OCI-LY1 (cell line): ENCODE data around the gene PDE6B.

ENCODE experiments used
- H2AFZ ChIP-seq: fragments of 200-600 bp; sonication (generic), shearing (Covaris generic); 2 replicates; pipeline ENCODE4 v1.6.0; 2014; ENCODE audit warnings: antibody characterized with exemption, mild to moderate bottlenecking, low read length
- H3F3A ChIP-seq: fragments of 200-600 bp; sonication (generic), shearing (Covaris generic); 2 replicates; pipeline ENCODE4 v1.6.0; 2014; ENCODE audit warnings: mild to moderate bottlenecking, antibody characterized with exemption, low read length, moderate library complexity; ENCODE audit not compliant: insufficient read depth
- H3K27ac ChIP-seq: fragments of 200-600 bp; sonication (generic); 2 replicates; pipeline ENCODE4 v1.5.1; 2014; ENCODE audit warnings: low read length, mixed run types, mild to moderate bottlenecking, low read depth; ENCODE audit not compliant: poor library complexity, severe bottlenecking
- H3K27me3 ChIP-seq: fragments of 200-600 bp; sonication (generic); 2 replicates; pipeline ENCODE4 v1.6.0; 2014; ENCODE audit warnings: antibody characterized with exemption, mild to moderate bottlenecking, low read length, moderate library complexity; ENCODE audit not compliant: insufficient read depth
- H3K36me3 ChIP-seq: fragments of 200-600 bp; sonication (generic); 2 replicates; pipeline ENCODE4 v1.6.1; 2014; ENCODE audit warnings: mild to moderate bottlenecking, antibody characterized with exemption, low read length, moderate library complexity, mixed read lengths; ENCODE audit not compliant: insufficient read depth
- H3K4me1 ChIP-seq: fragments of 200-600 bp; sonication (generic); 2 replicates; pipeline ENCODE4 v1.5.1; 2014; ENCODE audit warnings: mild to moderate bottlenecking, low read length, moderate library complexity; ENCODE audit not compliant: insufficient read depth, severe bottlenecking
- H3K4me2 ChIP-seq: fragments of 200-600 bp; sonication (generic), shearing (Covaris generic); 2 replicates; pipeline ENCODE4 v1.6.1; 2014; ENCODE audit warnings: low read length
- H3K4me3 ChIP-seq: fragments of 200-600 bp; sonication (generic); 2 replicates; pipeline ENCODE4 v1.5.1; 2014; ENCODE audit warnings: low read length, low read depth, mild to moderate bottlenecking, mixed read lengths; ENCODE audit not compliant: poor library complexity, severe bottlenecking
- H3K79me2 ChIP-seq: fragments of 200-600 bp; shearing (Covaris generic); 2 replicates; pipeline ENCODE4 v1.6.1; 2016; ENCODE audit warnings: mixed run types, low read length, mixed read lengths; ENCODE audit not compliant: insufficient read depth
- H3K9ac ChIP-seq: fragments of 200-600 bp; sonication (generic), shearing (Covaris generic); 2 replicates; pipeline ENCODE4 v1.6.1; 2014; ENCODE audit warnings: mild to moderate bottlenecking, low read length, mixed read lengths
- H3K9me2 ChIP-seq: fragments of 200-600 bp; sonication (generic), shearing (Covaris generic); 2 replicates; pipeline ENCODE4 v1.6.1; 2014; ENCODE audit warnings: low read depth, mild to moderate bottlenecking, low read length, mixed read lengths
- H3K9me3 ChIP-seq: fragments of 200-600 bp; shearing (Covaris generic); 2 replicates; pipeline ENCODE4 v1.6.1; 2014; ENCODE audit warnings: low read length, mixed read lengths
- H4K20me1 ChIP-seq: fragments of 200-600 bp; sonication (generic), shearing (Covaris generic); 2 replicates; pipeline ENCODE4 v1.6.0; 2016; ENCODE audit warnings: mild to moderate bottlenecking, low read length; ENCODE audit not compliant: insufficient read depth
- EZH2 ChIP-seq: fragments of 200-600 bp; sonication (generic), shearing (Covaris generic); IDR thresholded peaks from 2 replicates; pipeline ENCODE4 v1.8.0; 2017; ENCODE audit warnings: borderline replicate concordance, mixed run types, mild to moderate bottlenecking, antibody characterized with exemption, low read length, moderate library complexity, mixed read lengths
- TF ChIP-seq, protein P1 (sequence below): fragments of 200-600 bp; sonication (generic), shearing (Covaris generic); IDR thresholded peaks from 2 replicates; pipeline ENCODE4 v1.5.1; 2017; ENCODE audit warnings: mild to moderate bottlenecking, antibody characterized with exemption, low read length, moderate library complexity, mixed read lengths

PDE6B gene

DNA sequence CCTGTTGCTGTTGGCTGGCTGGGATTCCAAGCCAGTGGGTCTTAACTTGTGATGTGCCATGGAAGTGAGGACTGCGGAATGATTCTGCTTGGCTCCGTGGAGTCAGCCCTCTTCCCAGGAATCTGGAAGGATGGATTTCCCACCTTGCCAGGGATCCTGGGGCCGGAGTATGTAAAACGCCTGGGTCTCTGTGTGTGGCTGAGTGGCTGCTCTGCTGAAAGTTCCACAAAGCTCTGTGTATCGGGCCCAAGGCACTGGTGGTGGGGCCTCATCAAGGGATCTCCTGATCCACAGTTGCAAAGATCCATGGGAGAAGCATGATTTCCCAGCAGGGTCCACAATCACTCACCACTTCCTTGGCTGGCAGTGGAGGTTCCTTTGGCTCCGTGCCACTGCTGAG, 25.2 kb upstream of the PDE6B start:
- Histone ChIP-seq H3F3A (no peaks in the 10 kb centered on the region), H3K9me3 (no peaks in the 10 kb centered on the region), H3K9ac (no peak overlapping the region), H3K4me1 (peaks cover 18% of the 10 kb centered on the region), H4K20me1 (no peaks in the 10 kb centered on the region), H3K4me2 (no peak overlapping the region), H3K27ac (no peak overlapping the region), H3K79me2 (no peaks in the 10 kb centered on the region), H3K36me3 (no peaks in the 10 kb centered on the region), H3K27me3 (no peaks in the 10 kb centered on the region), H2AFZ (no peak overlapping the region), H3K4me3 (no peak overlapping the region), H3K9me2 (no peaks in the 10 kb centered on the region)
- TF ChIP-seq, protein P1, sequence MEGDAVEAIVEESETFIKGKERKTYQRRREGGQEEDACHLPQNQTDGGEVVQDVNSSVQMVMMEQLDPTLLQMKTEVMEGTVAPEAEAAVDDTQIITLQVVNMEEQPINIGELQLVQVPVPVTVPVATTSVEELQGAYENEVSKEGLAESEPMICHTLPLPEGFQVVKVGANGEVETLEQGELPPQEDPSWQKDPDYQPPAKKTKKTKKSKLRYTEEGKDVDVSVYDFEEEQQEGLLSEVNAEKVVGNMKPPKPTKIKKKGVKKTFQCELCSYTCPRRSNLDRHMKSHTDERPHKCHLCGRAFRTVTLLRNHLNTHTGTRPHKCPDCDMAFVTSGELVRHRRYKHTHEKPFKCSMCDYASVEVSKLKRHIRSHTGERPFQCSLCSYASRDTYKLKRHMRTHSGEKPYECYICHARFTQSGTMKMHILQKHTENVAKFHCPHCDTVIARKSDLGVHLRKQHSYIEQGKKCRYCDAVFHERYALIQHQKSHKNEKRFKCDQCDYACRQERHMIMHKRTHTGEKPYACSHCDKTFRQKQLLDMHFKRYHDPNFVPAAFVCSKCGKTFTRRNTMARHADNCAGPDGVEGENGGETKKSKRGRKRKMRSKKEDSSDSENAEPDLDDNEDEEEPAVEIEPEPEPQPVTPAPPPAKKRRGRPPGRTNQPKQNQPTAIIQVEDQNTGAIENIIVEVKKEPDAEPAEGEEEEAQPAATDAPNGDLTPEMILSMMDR, result no peak
- no peak for TF ChIP-seq EZH2

- Histone ChIP-seq H3K4me2 (no peak overlapping the region), H3K36me3 (no peaks in the 10 kb centered on the region), H3K27ac (no peak overlapping the region), H2AFZ (no peak overlapping the region), H3F3A (no peaks in the 10 kb centered on the region), H4K20me1 (no peaks in the 10 kb centered on the region), H3K79me2 (no peaks in the 10 kb centered on the region), H3K9ac (no peak overlapping the region), H3K4me1 (peaks cover 18% of the 10 kb centered on the region), H3K9me2 (no peaks in the 10 kb centered on the region), H3K27me3 (no peaks in the 10 kb centered on the region), H3K4me3 (no peak overlapping the region), H3K9me3 (no peaks in the 10 kb centered on the region)
- TF ChIP-seq, protein P1, result no peak
- TF ChIP-seq EZH2, result no peak
Measured at GRCh38 chr4:600850-601515, 24.4 kb upstream of the PDE6B start.

- no peaks in the 10 kb centered on the region for H3K27me3 ChIP-seq
- no peaks in the 10 kb centered on the region for H3K9me2 ChIP-seq
- H3K4me2 ChIP-seq, result no peak overlapping the region
- no peak overlapping the region for H3K9ac ChIP-seq
- no peaks in the 10 kb centered on the region for H3K79me2 ChIP-seq
- H4K20me1 ChIP-seq, result no peaks in the 10 kb centered on the region
- no peaks in the 10 kb centered on the region for H3K9me3 ChIP-seq
- H3K36me3 ChIP-seq, result no peaks in the 10 kb centered on the region
- no peak overlapping the region for H3K27ac ChIP-seq
- H3K4me3 ChIP-seq, result no peak overlapping the region
- H2AFZ ChIP-seq, result no peak overlapping the region
- no peak for TF ChIP-seq EZH2
- TF ChIP-seq, protein P1, result no peak
- H3F3A ChIP-seq, result no peaks in the 10 kb centered on the region
- H3K4me1 ChIP-seq, result peaks cover 18% of the 10 kb centered on the region
Measured at GRCh38 chr4:601612-602558, 23.5 kb upstream of the PDE6B start.
